ENCODE results near the gene MYH7B. TPM values are rescaled to one million over a fixed set of nuclear protein-coding genes. Genes with fewer than 3 reads are reported as not detected.

MYH7B gene
- total RNA-seq, 2 donors from 2014 or later: 24.4 to 34.9 TPM

DNA sequence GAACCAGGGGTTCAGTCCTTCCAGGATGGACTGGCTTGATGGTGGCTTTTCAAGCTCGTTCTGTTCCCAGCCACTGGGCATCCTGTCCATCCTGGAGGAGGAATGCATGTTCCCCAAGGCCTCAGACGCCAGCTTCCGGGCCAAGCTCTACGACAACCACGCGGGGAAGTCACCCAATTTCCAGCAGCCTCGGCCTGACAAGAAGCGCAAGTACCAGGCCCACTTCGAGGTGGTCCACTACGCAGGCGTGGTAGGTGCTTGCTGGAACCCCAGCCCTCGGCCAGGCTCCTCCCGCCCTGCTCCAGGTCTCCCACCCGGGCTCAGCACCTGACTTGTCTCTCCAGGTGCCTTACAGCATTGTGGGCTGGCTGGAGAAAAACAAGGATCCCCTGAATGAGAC lies 34.0 kb downstream of the MYH7B start:
- DNase-seq (ENCODE audit: low spot score): no peak
- Histone ChIP-seq H3K36me3 (peaks cover 70% of the 10 kb centered on the region), H3K9me3 (no peaks in the 10 kb centered on the region), H3K4me3 (no peak overlapping the region), H3K27me3 (no peaks in the 10 kb centered on the region), H3K4me1 (peaks cover 0 to 35% of the 10 kb centered on the region in 2 donors), H3K27ac (no peak overlapping the region)
- TF ChIP-seq, protein P1, sequence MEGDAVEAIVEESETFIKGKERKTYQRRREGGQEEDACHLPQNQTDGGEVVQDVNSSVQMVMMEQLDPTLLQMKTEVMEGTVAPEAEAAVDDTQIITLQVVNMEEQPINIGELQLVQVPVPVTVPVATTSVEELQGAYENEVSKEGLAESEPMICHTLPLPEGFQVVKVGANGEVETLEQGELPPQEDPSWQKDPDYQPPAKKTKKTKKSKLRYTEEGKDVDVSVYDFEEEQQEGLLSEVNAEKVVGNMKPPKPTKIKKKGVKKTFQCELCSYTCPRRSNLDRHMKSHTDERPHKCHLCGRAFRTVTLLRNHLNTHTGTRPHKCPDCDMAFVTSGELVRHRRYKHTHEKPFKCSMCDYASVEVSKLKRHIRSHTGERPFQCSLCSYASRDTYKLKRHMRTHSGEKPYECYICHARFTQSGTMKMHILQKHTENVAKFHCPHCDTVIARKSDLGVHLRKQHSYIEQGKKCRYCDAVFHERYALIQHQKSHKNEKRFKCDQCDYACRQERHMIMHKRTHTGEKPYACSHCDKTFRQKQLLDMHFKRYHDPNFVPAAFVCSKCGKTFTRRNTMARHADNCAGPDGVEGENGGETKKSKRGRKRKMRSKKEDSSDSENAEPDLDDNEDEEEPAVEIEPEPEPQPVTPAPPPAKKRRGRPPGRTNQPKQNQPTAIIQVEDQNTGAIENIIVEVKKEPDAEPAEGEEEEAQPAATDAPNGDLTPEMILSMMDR (IDR thresholded peaks at IDR 0.05): no peak

DNA sequence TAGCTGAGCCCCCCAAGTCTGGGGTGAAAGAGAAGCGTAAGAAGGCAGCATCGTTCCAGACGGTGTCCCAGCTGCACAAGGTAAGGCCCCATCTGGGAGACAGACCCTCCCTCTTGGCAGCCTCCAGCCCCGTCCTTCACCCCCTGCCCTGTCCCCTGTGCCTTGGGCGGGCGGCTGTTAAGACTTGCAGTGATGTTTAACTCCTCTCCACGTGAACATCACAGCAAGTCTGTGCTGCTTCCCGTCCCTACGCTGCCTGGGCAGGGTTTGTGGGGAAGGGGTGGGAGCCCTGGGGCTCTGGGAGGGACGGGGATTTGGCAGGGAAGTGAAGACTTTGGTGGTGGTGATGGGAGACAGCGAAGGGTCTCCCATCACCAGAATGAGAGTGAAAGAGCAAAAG lies 34.6 kb downstream of the MYH7B start:
- Histone ChIP-seq H3K27ac (no peak overlapping the region), H3K4me3 (no peak overlapping the region), H3K36me3 (peaks cover 73% of the 10 kb centered on the region), H3K9me3 (no peaks in the 10 kb centered on the region), H3K27me3 (no peaks in the 10 kb centered on the region), H3K4me1 (peaks cover 0 to 31% of the 10 kb centered on the region in 2 donors)
- DNase-seq (ENCODE audit: low spot score): no peak
- TF ChIP-seq, protein P1 (IDR thresholded peaks at IDR 0.05): no peak

DNA sequence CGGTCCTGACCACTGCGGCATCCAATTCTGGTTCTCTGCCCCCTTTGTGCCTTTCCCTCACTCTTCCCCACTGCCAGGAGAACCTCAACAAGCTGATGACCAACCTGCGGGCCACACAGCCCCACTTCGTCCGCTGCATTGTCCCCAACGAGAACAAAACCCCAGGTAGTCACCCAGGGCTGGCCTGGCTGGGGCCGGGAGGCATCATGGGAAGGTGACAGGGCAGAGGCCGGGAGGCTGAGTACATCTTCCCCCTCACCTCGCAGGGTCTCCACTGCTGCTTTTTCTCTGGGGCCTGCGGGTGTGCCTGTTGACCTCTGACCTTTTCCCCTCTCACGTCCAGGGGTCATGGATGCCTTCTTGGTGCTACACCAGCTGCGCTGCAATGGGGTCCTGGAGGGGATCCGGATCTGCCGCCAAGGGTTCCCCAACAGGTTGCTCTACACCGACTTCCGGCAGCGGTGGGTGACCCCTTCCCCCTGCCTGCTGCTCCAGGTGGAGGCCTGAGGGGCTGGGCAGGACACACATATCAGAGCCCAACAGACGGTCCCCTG lies 35.1 kb downstream of the MYH7B start:
- TF ChIP-seq, protein P1 (IDR thresholded peaks at IDR 0.05): no peak
- H3K4me3 ChIP-seq: no peak overlapping the region
- no peaks in the 10 kb centered on the region for H3K27me3 ChIP-seq
- no peak for DNase-seq (ENCODE audit: low spot score)
- peaks cover 73% of the 10 kb centered on the region for H3K36me3 ChIP-seq
- no peaks in the 10 kb centered on the region for H3K9me3 ChIP-seq
- no peak overlapping the region for H3K27ac ChIP-seq
- peaks cover 0 to 25% of the 10 kb centered on the region in 2 donors for H3K4me1 ChIP-seq

DNA sequence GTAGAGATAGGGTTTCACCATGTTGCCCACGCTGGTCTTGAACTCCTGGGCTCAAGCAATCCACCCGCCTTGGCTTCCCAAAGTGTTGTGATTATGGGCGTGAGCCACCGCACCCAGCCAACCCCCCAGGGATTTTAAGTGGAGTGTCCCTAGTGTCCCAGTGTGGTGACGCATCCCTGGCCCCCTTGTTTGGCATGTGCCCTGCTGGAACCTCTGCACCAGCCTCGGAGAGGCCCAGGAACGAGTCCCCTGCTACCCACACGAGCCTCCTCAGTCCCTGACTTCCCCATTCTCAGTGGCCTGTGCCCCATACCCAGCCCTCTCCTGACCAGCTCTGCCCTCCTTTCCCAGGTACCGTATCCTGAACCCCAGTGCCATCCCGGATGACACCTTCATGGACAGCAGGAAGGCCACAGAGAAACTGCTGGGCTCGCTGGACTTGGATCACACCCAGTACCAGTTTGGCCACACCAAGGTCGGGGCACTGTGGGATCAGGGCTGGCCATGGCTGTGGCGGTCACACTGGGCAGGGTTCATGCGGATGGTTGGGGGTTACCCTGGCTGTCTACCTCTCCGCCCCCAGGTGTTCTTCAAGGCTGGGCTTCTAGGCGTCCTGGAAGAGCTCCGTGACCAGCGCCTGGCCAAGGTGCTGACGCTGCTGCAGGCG lies 37.2 kb downstream of the MYH7B start:
- Histone ChIP-seq H3K27me3 (no peaks in the 10 kb centered on the region), H3K36me3 (peaks cover 84% of the 10 kb centered on the region), H3K4me3 (no peak overlapping the region), H3K4me1 (peaks cover 0 to 11% of the 10 kb centered on the region in 2 donors), H3K27ac (peak overlapping the region; percentile 34 to 37), H3K9me3 (no peaks in the 10 kb centered on the region)
- no peak for DNase-seq (ENCODE audit: low spot score)
- TF ChIP-seq, protein P1 (IDR thresholded peaks at IDR 0.05): no peak

DNA sequence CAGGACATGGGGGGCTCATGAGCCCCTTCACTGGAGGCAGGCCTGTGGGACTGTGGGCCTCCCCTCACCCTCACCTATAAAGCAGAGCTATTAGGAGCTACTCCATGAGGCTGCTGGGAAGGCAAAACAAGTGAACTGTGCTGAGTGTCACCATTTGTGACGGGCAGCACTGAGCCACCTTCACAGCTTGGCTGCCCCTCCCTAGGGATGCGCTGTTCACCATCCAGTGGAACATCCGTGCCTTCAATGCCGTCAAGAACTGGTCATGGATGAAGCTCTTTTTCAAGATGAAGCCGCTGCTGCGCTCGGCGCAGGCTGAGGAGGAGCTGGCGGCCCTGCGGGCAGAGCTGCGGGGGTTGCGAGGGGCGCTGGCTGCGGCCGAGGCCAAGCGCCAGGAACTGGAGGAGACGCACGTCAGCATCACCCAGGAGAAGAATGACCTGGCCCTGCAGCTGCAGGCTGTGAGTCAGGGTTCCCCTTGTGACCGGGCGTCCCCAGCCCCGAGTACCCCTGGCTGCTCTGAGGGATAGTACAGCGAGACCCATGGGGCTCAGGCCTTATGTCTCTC lies 38.4 kb downstream of the MYH7B start:
- DNase-seq (ENCODE audit: low spot score): no peak
- H3K36me3 ChIP-seq: peaks cover 92% of the 10 kb centered on the region
- H3K9me3 ChIP-seq: no peaks in the 10 kb centered on the region
- H3K27me3 ChIP-seq: no peaks in the 10 kb centered on the region
- H3K4me3 ChIP-seq: no peak overlapping the region
- H3K27ac ChIP-seq: peak overlapping the region in 1 of 2 donors; percentile 37
- TF ChIP-seq, protein P1 (IDR thresholded peaks at IDR 0.05): no peak
- peaks cover 0 to 5% of the 10 kb centered on the region in 2 donors for H3K4me1 ChIP-seq

All from right atrium auricular region (tissue), 2 donors.